GM20431 (cell line): ENCODE data around the gene FAM98A.

Experiments
- in situ Hi-C: fragments of 300-500 bp; cut with MseI, MboI; formaldehyde crosslinking; loops from one replicate; pipeline ENCODE4 v1.15.0; 2020; ENCODE audit warnings: low sequenced_read_pairs; ENCODE audit not compliant: unreplicated experiment

Gene FAM98A

DNA sequence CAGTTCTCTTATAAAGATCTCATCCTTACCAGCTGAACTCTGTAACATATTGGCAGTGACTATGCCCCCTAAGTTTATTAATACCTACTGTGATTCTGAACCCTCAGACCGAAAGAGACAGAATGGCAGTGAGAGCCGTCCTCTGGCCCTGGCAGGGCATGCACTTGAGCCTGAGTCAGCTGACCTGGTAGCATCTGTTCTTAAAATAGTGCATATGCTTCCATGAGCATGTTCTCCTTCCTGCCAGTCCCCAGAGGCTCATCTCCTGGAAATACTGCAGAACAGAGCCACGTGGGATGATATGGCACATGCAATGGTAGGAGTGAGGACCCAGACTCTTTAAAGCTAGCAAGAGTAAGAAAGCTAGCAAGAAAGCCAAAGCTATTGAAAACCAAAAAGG is 63.7 kb downstream of the FAM98A start:
- in situ Hi-C loops = no loop called here
